NCI-H526 (cell line): ENCODE measurements around the gene DOK5.
"Not testable (repeated sequence)": the region's sequence is repeated elsewhere in the genome, so short reads cannot be mapped to it uniquely, and the experiment has no call there.

Experiments used
- DNase-seq, 2 experiments: peaks; one replicate each; lab custom pipeline; 2025; lab: John Stamatoyannopoulos, UW

DOK5 gene

GRCh38 chr20:54470697-54471096 is 4.7 kb upstream of the DOK5 start:
- no peak for DNase-seq

DNA sequence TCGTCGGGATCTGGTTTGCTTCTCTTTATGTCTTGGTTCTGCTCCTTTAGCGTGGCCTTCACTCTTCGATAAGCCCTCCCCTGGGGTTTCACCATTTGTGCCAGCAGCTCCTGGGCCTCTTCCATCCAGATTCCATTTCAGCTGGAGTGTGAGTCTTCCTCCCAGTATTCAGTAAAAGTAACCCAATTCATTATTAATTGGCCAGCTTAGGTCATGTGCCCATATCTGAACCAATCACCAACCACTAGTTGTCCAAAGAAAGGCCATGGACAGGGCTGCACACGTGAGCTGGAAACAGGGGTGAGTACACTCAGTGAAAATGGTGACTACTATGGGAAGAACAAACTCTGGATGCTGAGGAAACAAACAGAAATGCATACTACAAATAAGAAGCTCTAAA is 2.8 kb upstream of the DOK5 start:
- no peak for DNase-seq

DNA sequence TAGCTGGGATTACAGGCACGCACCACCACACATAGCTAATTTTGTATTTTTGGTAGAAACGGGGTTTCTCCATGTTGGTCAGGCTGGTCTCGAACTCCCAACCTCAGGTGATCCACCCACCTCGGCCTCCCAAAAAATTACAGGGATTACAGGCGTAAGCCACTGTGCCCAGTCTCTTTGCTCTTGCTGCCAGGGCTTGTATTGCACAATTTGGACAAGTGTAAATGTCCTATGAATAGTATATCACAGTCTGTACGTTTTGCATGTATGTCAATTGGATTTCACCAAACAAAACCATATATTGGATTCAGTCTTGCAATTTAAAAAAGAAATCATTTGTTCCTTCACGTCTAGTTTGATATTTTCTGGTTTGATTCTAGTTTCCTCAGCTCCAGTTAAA is 2.1 kb upstream of the DOK5 start:
- no peak for DNase-seq

DNA sequence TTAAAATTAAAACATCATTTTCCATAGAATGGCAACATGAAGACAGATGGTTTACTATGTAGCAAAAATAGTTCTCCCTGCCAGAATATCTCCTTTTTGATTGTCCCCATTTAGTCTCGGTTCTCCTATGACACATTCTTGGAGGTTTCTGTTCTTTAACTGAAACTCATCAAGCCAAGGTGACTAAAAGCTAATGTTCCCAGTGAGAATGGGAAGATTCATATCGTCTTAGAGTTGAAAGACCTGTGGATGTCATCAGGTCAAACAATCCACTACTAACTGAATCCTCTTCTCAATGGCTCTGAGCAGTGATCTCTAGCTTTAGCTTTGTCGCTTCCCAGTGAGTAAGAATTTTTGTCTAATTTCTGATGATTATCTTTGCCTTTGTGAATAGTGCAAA is 1.3 kb upstream of the DOK5 start:
- no peak for DNase-seq

DNA sequence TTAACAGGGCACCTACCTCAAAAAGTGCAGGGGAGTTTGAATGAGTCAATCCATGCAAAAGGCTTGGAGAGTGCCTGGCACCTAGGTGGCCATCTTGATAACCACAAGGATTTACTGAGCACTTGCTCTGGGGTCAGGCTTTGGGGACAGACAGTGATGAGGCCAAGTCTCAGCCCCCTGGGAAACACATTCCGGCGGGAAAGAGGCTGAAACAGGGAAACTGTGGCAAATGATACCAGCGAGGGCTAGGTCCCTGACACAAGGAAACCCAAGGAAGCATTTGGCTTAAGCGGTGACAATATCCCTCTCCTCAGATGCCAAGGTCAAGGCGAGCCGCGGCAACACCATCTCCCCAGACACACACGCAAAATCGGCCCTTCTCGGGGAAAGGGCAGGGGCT is 527 bp upstream of the DOK5 start:
- DNase-seq = peak in 1 of 2 experiments; percentile 13

- DNase-seq = peak in 1 of 2 experiments; percentile 25
These were observed 996 bp downstream of the DOK5 start for GRCh38 chr20:54476169-54477009.

- DNase-seq = no peak
These were observed 2.0 kb downstream of the DOK5 start for GRCh38 chr20:54477191-54477955.

GRCh38 chr20:54479138-54479906 is 3.9 kb downstream of the DOK5 start:
- DNase-seq = peak in 1 of 2 experiments; percentile 32

DNA sequence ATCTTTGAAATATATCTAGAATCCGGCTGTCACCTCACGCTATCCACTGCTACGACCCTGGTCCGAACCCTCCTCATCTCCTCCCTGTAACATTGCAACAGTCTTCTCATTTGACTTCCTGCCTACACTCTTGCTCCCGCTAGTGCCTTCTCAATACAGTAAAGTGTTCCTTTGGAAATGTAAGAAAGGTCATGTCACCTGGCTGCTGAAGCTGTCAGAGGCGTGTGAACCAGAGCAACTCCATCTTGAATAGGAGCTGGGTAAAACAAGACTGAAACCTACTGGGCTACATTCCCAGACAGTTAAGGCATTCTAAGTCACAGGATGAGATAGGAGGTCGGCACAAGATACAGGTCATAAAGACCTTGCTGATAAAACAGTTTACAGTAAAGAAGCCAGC is 4.5 kb downstream of the DOK5 start:
- DNase-seq = not testable (repeated sequence)

DNA sequence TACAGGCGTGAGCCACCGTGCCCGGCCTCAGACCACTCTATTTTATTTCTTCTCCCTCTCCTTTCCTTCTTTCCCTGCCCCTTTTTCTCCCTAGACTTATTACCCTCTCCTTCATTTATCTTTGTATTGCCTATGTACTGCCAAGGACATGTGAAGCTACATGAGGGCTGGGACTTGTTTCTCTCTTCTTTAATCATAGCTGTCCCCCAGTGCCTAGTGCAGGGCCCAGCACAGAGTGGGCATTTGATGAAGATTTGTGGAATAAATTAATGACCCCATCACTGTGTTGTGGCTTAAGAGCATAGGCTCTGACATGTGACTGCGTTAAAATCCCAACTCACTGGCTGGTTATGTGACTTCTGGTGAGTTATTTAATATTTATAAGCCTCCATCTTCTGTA is 6.0 kb downstream of the DOK5 start:
- no peak for DNase-seq

DNA sequence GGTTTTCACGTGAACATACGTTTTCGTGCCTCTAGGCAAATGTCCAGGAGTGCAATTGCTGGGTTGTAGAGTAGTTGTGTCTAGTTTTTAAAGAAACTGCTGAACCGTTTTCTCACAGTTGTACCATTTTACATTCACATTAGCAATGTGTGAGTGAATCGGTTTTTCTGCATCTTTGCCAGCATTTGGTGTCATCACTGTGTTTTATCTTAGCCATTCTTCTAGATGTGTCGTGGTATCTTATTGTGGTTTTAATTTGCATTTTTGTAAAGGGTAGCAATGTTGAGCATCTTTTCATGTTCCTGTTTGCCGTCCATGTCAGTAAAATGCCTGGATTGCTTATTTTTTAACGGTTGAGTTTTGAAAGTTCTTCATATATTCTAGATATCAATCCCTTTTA is 10.2 kb downstream of the DOK5 start:
- DNase-seq = no peak

DNA sequence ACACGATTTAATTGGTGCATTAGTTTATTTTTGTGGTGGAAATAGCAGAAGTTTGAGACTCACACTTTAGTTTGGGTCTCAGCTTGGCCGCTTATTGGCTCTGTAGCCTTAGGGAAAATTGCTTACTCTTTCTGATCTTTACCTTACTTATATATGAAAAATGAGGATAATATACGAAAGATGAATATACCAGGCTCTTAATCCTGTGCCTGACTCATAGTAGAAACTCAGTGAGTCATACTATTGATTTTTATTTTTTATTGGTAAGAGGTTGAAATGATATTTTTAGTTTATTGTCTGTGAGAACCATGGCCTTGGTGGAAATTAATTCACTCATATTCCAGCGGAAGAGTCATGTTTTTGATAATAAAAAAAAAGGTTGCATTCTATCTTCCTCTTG is 11.2 kb downstream of the DOK5 start:
- DNase-seq = no peak

DNA sequence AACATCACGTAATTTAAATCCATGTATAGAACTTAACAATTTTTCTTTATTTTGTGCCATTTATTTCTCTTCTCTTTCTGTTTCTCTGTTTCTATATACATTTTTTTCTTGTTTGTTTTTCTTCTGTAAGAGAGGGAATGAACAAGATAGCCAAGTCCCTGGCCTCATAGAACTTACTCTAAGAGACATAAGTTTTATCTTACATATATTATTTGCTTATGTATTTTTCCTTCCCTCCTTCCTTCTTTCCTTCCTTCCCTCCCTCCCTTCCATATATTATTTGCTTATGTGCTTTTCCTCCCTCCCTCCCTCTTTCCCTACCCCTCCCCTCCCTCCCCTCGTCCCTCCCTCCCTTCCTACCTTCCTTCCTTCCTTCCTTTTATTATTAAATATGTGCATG is 13.0 kb downstream of the DOK5 start:
- no peak for DNase-seq

DNA sequence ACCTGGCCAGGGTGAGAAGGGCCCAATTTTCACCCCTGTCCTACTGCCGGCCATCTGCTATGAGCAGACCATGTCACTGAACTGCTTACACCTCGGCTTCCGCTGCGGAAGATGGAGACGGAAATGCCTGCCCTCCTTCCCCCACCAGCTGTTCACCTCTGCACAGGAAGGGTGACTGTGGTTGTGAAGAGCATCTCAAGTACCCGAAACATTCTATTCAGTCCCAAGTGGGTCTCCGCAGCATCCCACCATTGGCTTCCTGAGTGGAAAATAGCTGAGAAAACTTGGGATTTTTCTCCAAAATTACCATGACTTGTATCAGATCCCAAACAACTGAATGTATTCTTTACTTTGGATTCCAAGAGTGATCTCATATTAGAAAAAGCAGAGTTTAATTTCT is 16.1 kb downstream of the DOK5 start:
- DNase-seq = no peak

- no peak for DNase-seq
These were observed 19.1 kb downstream of the DOK5 start for GRCh38 chr20:54494303-54495006.

- no peak for DNase-seq
These were observed 22.7 kb downstream of the DOK5 start for GRCh38 chr20:54497931-54498718.

DNA sequence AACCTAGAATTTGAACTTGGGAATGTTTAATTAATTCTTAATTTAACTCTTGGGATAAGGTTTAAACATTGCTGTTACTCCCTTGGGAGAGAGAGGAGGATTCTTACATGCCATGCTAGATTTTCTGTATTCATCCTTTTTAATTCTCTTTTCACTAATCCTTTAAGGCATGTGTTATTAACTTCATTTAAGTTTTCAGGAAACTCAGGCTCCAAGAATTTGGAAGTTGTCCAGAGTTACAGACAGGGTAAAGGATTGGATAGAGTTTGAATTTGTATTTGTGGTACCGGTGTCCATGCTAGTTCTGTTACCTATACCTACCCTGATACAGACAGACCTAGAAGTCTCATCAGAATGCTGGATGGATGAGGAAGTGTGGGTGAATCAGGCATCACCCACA is 23.7 kb downstream of the DOK5 start:
- no peak for DNase-seq

DNA sequence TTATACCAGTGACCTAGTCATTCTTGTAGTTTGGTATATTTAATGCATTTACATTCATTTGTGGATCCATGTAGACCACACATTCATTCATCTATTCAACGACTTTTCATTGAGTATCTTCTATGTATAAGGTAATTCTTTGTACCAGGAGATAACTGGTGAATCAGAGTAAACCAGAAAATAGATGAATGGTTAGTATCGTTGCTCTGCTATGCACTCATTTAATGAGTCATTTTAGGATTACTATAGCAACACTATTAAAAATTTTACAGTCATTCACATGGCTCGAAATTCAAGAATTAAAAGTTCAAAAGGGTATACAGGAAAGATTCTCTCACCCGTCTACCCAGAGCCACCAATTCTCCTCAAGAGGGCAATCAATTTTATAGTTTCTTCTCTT is 26.8 kb downstream of the DOK5 start:
- no peak for DNase-seq

DNA sequence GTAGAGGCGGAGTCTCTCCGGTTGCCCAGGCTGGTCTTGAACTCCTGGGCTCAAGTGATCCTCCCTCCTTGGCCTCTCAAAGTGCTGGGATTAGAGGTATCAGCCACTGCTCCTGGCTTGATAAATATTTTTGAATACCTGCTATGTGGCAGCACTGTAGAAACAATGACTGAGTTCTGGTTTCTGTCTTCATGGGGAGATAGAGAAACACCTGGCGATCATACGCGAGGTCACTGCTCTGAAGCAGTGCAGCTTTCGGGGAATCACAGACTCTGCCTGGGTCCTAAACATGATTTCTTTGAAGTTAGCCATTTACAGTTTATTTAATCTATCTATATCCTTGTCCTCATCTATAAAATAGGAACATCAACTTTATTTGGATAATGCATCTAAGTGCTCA is 31.2 kb downstream of the DOK5 start:
- no peak for DNase-seq

- DNase-seq = no peak
These were observed 35.2 kb downstream of the DOK5 start for GRCh38 chr20:54510541-54511129.

GRCh38 chr20:54512694-54513093 is 37.3 kb downstream of the DOK5 start:
- no peak for DNase-seq
